Body of pancreas (tissue), 4 donors: ENCODE data around the gene SEL1L. TPM values are rescaled to one million over a fixed set of nuclear protein-coding genes. Genes with fewer than 3 reads are reported as not detected.

Experiments used
- ATAC-seq: fragments of 150-250 bp; one replicate; pipeline ENCODE4 v1.9.1; 2016
- DNase-seq, 4 donors: peaks; one replicate each; pipeline ENCODE4 v3.0.0-alpha.2; 2019
- H3K27ac ChIP-seq, 4 donors: fragments of 200-600 bp; sonication (generic); 1 replicate in 3 of 4; 2 replicates in 1 of 4; pipeline versions ENCODE4 v1.5.1 to v1.6.1; 2016 to 2019; ENCODE audit warnings: mild to moderate bottlenecking in 1 of 4, mixed read lengths in 1 of 4, moderate library complexity in 1 of 4
- H3K27me3 ChIP-seq, 2 donors: fragments of 200-600 bp; sonication (generic); one replicate each; pipeline ENCODE4 v1.6.0; 2016; ENCODE audit warnings: mild to moderate bottlenecking in 1 of 2
- H3K36me3 ChIP-seq, 2 donors: fragments of 200-600 bp; sonication (generic); replicated peaks in 1 of 2; 2 replicates each; pipeline ENCODE4 v1.5.1; 2016; ENCODE audit warnings: low read depth in 2 of 2; ENCODE audit not compliant: insufficient read depth in 1 of 2
- H3K4me1 ChIP-seq: fragments of 200-600 bp; sonication (generic); one replicate; pipeline ENCODE4 v1.6.0; 2016
- H3K4me3 ChIP-seq, 2 donors: fragments of 200-600 bp; sonication (generic); 1 replicate in 1 of 2; 2 replicates in 1 of 2; pipeline ENCODE4 v1.5.1; 2016 to 2019
- H3K9me3 ChIP-seq, 3 donors: fragments of 200-600 bp; sonication (generic); 1 replicate in 2 of 3; 2 replicates in 1 of 3; pipeline ENCODE4 v1.5.1; 2016
- POLR2A ChIP-seq, 3 donors: fragments of 450-650 bp; IDR thresholded peaks; one replicate each; pipeline ENCODE4 v1.6.1; 2016; ENCODE audit warnings: antibody characterized with exemption in 3 of 3, mild to moderate bottlenecking in 2 of 3
- WGBS, 2 donors: methylation state at CpG; one replicate each; pipeline ENCODE4 v1.1.5; 2017; 5-methylcytosine and 5-hydroxymethylcytosine counted together
- intact Hi-C: fragments of 100-400 bp; cut with DNase I; formaldehyde crosslinking; loops from one replicate; pipeline ENCODE4 v1.15.1; 2023
- total RNA-seq, 2 donors: library from RNA; depleted of rRNA; stranded (reverse); fragments of >200 nt; gene quantifications; one replicate each; pipeline ENCODE4 v1.1.0, GENCODE V29; 2016
- TF ChIP-seq, protein P1 (sequence below), 7 experiments: fragments of 450-650 bp in 4 of 7; fragments of 200-600 bp in 3 of 7; sonication (generic) in 3 of 7; IDR thresholded peaks; one replicate each; pipeline ENCODE4 v1.5.1; 2016 to 2019; ENCODE audit warnings: antibody characterized with exemption in 7 of 7

SEL1L gene
- total RNA-seq, 2 donors from 2014 or later = 183 to 268 TPM

GRCh38 chr14:81567302-81567701 is 33.6 kb upstream of the SEL1L start:
- peaks cover 13% of the 10 kb centered on the region for H3K4me1 ChIP-seq
- WGBS, 2 donors = 82 to 85% methylated on average over 6 of the region's 6 CpGs
- H3K27ac ChIP-seq = no peak overlapping the region
- DNase-seq = no peak
- no peak for ATAC-seq
- no peaks in the 10 kb centered on the region for H3K27me3 ChIP-seq
- H3K36me3 ChIP-seq = no peaks in the 10 kb centered on the region
- intact Hi-C loops = loop anchor here (10.0 kb wide), 1 partner anchor 57 kb away; no protein-coding TSS in a partner anchor
- H3K4me3 ChIP-seq = no peak overlapping the region
- TF ChIP-seq, protein P1, sequence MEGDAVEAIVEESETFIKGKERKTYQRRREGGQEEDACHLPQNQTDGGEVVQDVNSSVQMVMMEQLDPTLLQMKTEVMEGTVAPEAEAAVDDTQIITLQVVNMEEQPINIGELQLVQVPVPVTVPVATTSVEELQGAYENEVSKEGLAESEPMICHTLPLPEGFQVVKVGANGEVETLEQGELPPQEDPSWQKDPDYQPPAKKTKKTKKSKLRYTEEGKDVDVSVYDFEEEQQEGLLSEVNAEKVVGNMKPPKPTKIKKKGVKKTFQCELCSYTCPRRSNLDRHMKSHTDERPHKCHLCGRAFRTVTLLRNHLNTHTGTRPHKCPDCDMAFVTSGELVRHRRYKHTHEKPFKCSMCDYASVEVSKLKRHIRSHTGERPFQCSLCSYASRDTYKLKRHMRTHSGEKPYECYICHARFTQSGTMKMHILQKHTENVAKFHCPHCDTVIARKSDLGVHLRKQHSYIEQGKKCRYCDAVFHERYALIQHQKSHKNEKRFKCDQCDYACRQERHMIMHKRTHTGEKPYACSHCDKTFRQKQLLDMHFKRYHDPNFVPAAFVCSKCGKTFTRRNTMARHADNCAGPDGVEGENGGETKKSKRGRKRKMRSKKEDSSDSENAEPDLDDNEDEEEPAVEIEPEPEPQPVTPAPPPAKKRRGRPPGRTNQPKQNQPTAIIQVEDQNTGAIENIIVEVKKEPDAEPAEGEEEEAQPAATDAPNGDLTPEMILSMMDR (IDR thresholded peaks at IDR 0.05) = no peak
- TF ChIP-seq POLR2A (IDR thresholded peaks at IDR 0.05) = no peak
- no peaks in the 10 kb centered on the region for H3K9me3 ChIP-seq

GRCh38 chr14:81565441-81566290 is 32.0 kb upstream of the SEL1L start:
- peak; percentile 63 to 72 (median 71) for DNase-seq
- 35 to 36% methylated on average over 7 of the region's 7 CpGs for WGBS, 2 donors
- TF ChIP-seq, protein P1 (IDR thresholded peaks at IDR 0.05) = peak; percentile 25 to 85 (median 73)
- no peak for TF ChIP-seq POLR2A (IDR thresholded peaks at IDR 0.05)

GRCh38 chr14:81562818-81563217 is 29.2 kb upstream of the SEL1L start:
- intact Hi-C loops = loop anchor here (10.0 kb wide), 1 partner anchor 62 kb away; no protein-coding TSS in a partner anchor
- Histone ChIP-seq H3K9me3 (no peaks in the 10 kb centered on the region), H3K27me3 (no peaks in the 10 kb centered on the region), H3K36me3 (no peaks in the 10 kb centered on the region), H3K4me3 (no peak overlapping the region), H3K27ac (no peak overlapping the region), H3K4me1 (peaks cover 16% of the 10 kb centered on the region)
- DNase-seq (no peak), ATAC-seq (no peak)
- TF ChIP-seq, protein P1 (IDR thresholded peaks at IDR 0.05) = no peak
- no peak for TF ChIP-seq POLR2A (IDR thresholded peaks at IDR 0.05)
- 83 to 91% methylated on average over 1 to 2 of the region's 2 CpGs for WGBS, 2 donors

More at GRCh38 chr14:81565441-81566290, 32.0 kb upstream of the SEL1L start:
- H3K4me3 ChIP-seq = no peak overlapping the region
- H3K4me1 ChIP-seq = peaks cover 16% of the 10 kb centered on the region
- intact Hi-C loops = loop anchor here (10.0 kb wide), 1 partner anchor 59 kb away; no protein-coding TSS in a partner anchor
- H3K36me3 ChIP-seq = no peaks in the 10 kb centered on the region
- peak overlapping the region in 1 of 4 donors; percentile 14 for H3K27ac ChIP-seq
- no peaks in the 10 kb centered on the region for H3K27me3 ChIP-seq
- no peaks in the 10 kb centered on the region for H3K9me3 ChIP-seq
- ATAC-seq = peak; percentile 93

- WGBS, 2 donors = 53 to 58% methylated on average over 10 of the region's 10 CpGs
- peaks cover 15% of the 10 kb centered on the region for H3K4me1 ChIP-seq
- intact Hi-C loops = loop anchor here (10.0 kb wide), 1 partner anchor 64 kb away; no protein-coding TSS in a partner anchor
Observed at GRCh38 chr14:81561084-81561775, 27.6 kb upstream of the SEL1L start.

More at GRCh38 chr14:81561084-81561775, 27.6 kb upstream of the SEL1L start:
- Histone ChIP-seq H3K27ac (no peak overlapping the region), H3K4me3 (no peak overlapping the region), H3K36me3 (no peaks in the 10 kb centered on the region), H3K27me3 (no peaks in the 10 kb centered on the region), H3K9me3 (no peaks in the 10 kb centered on the region)
- TF ChIP-seq, protein P1 (IDR thresholded peaks at IDR 0.05) = no peak
- no peak for TF ChIP-seq POLR2A (IDR thresholded peaks at IDR 0.05)
- DNase-seq (no peak), ATAC-seq (no peak)
